Stimulated activated effector memory CD8-positive, alpha-beta T cell treated with anti-CD3 and anti-CD28 coated beads, Interleukin-12 subunit alpha, Interleukin-12 subunit beta, amount 100 ng/mL, for 72 hours (primary cell): ENCODE results near the gene PLS3.
A peak's percentile ranks its signal among the peaks of the same experiment; 100 is the strongest.
"Not testable (repeated sequence)": the region's sequence is repeated elsewhere in the genome, so short reads cannot be mapped to it uniquely, and the experiment has no call there.

ENCODE experiments used
- ATAC-seq: fragments of 150-1000 bp; cut with Tn5 transposase; 2 replicates; pipeline ENCODE4 v1.10.0; 2021
- DNase-seq, 2 donors: peaks; one replicate each; pipeline ENCODE4 v3.0.0; 2021 to 2022; ENCODE audit warnings: low spot score in 2 of 2
- H3K27ac Mint-ChIP-seq: one replicate; pipeline ENCODE4 v1.8.0; 2022; ENCODE audit warnings: mild to moderate bottlenecking, mixed read lengths
- H3K36me3 Mint-ChIP-seq: one replicate; pipeline ENCODE4 v1.8.0; 2022; ENCODE audit warnings: mild to moderate bottlenecking, mixed read lengths
- H3K4me1 Mint-ChIP-seq: one replicate; pipeline ENCODE4 v1.8.0; 2022; ENCODE audit warnings: mixed read lengths
- H3K4me3 Mint-ChIP-seq: one replicate; pipeline ENCODE4 v1.8.0; 2022; ENCODE audit warnings: mild to moderate bottlenecking, mixed read lengths
- H3K9me3 Mint-ChIP-seq: one replicate; pipeline ENCODE4 v1.8.0; 2022; ENCODE audit warnings: mixed read lengths

The PLS3 gene

DNA sequence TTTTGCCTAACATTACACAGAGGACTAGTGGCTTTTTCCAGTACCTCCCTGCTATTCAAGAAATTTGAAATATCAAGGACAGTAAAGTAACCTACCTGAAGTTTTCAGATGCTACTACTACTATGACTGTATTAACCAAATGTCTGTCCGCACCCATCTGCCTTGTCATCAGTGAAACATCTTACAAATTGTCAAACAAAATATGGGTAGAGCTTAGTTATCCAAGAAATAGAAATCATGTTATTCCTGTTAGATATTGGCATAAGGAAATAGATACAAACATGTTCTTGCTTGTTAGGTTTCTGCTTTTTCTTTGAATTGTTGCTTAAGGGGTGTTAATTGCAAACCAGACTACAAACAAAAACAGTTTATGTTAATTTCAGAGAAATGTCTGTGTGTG, 63.9 kb downstream of the PLS3 start:
- DNase-seq = no peak
- no peak for ATAC-seq
- Mint-ChIP-seq H3K36me3 (no peaks in the 10 kb centered on the region), H3K9me3 (no peaks in the 10 kb centered on the region), H3K27ac (no peak overlapping the region), H3K4me1 (no peaks in the 10 kb centered on the region), H3K4me3 (no peak overlapping the region)

DNA sequence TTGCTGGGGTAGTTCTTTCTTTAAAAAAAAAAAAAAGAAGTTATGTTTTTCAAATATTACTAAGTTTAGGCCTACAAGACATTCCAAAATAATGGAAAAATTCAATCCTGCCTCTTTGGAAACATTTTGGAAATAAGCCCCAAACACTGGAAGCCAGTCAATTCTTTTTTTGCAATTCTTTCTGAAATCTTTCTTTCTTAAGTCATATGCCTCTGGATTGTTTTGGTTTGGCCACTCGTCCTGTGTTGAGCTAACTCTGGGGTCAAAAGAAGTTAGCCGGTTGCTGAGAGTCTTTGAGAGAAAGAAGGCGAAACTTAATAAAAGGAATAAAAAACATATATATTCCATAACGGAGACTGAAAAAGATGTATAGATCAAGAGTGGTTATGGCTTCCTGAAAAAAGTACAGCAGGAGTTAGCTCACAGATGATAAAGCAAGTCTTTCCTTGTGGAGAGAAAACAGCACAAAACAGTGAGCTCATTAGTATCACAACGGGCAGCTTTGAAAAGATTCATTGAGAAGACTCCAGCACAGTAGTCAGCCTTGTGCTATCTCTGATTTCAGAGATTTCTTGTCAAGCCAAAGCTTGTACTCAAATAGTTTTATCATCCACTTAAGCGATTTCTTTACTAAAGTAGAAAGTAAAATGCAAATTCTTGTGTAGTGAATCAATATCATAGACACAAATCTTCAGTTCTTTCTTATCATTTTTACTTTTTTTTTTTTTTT, 64.8 kb downstream of the PLS3 start:
- no peaks in the 10 kb centered on the region for H3K4me1 Mint-ChIP-seq
- no peaks in the 10 kb centered on the region for H3K36me3 Mint-ChIP-seq
- DNase-seq = no peak
- ATAC-seq = no peak
- no peaks in the 10 kb centered on the region for H3K9me3 Mint-ChIP-seq
- H3K4me3 Mint-ChIP-seq = no peak overlapping the region
- no peak overlapping the region for H3K27ac Mint-ChIP-seq

DNA sequence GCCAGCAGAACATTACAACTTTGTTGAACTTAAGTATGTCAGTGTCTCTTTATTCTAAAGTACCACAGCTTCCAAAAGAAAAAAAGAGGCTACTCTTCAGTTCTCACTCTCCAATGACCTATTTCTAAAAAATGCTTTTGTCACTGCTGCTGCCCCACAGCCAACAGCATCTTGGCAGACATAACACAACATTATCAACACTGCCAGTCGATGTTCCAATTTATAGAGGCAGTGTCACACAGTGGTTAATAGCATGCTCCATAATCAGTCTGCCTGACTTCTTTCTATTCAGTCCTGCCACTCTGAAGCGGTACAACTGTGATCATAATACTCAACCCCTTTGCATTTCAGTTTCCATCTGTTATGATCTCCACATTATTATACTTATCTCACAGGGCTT, 69.2 kb downstream of the PLS3 start:
- DNase-seq (no peak), ATAC-seq (no peak)
- Mint-ChIP-seq H3K4me3 (no peak overlapping the region), H3K4me1 (no peaks in the 10 kb centered on the region), H3K9me3 (no peaks in the 10 kb centered on the region), H3K27ac (no peak overlapping the region), H3K36me3 (no peaks in the 10 kb centered on the region)

DNA sequence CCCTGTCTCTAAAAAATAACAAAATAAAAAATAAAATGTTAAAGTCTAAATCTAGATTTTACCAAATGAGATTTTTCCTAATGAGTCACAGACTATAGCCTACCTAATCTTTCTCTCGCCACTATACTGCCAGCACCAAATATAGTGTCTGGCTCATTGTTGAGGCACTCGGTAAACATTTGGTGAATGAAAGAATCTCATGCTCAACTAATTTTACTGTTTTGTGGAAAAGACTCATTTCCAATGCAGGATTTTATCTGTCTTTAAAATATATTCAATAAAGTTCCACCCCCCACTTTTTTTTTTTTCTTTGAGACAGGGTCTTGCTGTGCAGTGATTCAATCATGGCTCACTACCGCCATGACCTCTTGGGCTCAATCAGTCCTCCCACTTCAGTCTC, 71.5 kb downstream of the PLS3 start:
- Mint-ChIP-seq H3K36me3 (no peaks in the 10 kb centered on the region), H3K4me3 (no peak overlapping the region), H3K9me3 (no peaks in the 10 kb centered on the region), H3K27ac (no peak overlapping the region), H3K4me1 (no peaks in the 10 kb centered on the region)
- no peak for DNase-seq
- no peak for ATAC-seq

DNA sequence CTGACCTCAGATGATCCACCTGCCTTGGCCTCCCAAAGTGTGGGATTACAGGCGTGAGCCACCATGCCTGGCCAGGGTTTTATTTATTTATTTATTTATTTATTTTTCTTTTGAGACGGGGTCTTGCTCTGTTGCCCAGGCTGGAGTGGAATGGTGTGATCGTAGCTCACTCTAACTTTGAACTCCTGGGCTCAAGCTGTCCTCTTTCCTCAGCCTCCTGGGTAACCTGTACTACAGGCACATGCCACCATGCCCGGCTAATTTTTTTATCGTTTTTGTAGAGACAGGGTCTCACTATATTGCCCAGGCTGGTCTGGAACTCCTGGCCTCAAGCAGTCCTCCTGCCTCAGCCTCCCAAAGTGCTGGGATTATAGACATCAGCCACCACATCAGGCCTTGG, 72.4 kb downstream of the PLS3 start:
- H3K36me3 Mint-ChIP-seq, H3K4me3 Mint-ChIP-seq, DNase-seq, H3K27ac Mint-ChIP-seq, H3K4me1 Mint-ChIP-seq, ATAC-seq, H3K9me3 Mint-ChIP-seq: not testable (repeated sequence)

DNA sequence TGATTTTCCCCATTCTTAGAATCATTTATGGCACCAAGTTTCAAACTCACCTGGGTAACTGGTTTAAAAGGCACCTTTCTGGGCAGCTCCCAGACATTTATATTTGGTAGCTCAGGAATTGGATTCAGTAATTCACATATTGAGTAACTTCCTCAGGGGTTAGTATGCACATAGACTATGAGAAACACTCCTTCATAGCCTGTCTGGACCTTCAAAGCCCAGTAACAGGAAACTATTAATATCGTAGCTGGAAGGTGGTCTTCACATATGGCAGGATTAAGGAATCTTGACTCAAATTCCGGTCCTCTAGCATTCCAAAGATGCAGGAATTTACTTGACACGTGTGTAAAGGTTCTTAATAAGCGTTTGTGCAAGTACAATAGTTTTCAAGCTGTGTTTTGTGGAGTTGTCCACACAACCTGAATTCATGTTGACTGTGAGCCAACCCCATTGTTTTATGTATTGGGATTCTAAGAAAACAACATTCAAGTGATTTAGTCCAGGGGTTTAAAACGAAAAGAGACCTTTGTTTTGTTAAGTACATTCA, 78.4 kb downstream of the PLS3 start:
- H3K36me3 Mint-ChIP-seq = no peaks in the 10 kb centered on the region

DNA sequence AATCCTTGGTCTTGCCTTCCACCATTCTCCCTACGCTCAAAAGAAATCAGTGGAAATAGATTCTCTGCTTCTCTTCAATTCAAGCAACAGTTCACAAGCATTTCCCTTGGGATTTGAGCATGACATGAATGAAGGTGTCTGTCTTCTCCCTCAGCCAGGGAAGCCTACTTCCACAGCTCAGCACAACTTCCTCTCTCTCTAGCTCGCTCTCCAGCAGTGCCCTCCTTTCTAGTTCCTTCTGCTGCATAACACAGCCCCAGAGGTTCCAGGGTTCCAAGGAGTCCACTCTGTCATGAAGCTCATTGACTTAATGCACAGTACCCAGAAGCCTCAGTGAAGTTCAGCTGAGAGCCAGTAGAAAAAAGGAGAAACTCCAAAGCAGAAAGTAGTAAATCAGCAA, 81.3 kb downstream of the PLS3 start:
- no peaks in the 10 kb centered on the region for H3K36me3 Mint-ChIP-seq
- DNase-seq (no peak), ATAC-seq (no peak)
- H3K9me3 Mint-ChIP-seq = no peaks in the 10 kb centered on the region
- no peak overlapping the region for H3K4me3 Mint-ChIP-seq
- no peak overlapping the region for H3K27ac Mint-ChIP-seq
- H3K4me1 Mint-ChIP-seq = no peaks in the 10 kb centered on the region

More for the DNA sequence above, 78.4 kb downstream of the PLS3 start:
- Mint-ChIP-seq H3K9me3 (no peaks in the 10 kb centered on the region), H3K4me3 (no peak overlapping the region), H3K27ac (no peak overlapping the region), H3K4me1 (no peaks in the 10 kb centered on the region)
- ATAC-seq (no peak), DNase-seq (no peak)

DNA sequence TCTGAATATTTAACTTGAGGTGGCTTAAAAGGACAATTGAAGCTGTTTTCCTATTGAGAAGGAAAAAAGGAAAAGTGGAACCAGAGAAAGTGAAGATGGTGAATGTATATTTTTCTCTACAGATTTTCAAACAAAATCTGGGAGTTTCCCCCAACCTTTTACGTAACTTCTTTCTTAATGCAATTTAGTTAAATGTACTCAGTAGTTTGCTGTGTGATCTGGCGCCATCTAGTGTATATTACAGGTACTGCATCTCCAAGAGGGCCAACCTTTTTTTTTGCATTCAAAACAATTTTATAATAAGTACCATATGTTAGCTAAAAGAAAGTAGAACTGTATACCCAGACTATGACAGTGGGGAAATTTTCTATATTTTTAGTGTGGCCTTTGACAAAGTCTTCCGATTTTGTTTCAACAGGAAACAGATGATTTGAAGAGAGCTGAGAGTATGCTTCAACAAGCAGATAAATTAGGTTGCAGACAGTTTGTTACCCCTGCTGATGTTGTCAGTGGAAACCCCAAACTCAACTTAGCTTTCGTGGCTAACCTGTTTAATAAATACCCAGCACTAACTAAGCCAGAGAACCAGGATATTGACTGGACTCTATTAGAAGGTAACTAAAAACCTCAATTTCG, 82.0 kb downstream of the PLS3 start:
- Mint-ChIP-seq H3K4me3 (no peak overlapping the region), H3K9me3 (no peaks in the 10 kb centered on the region), H3K27ac (no peak overlapping the region), H3K4me1 (no peaks in the 10 kb centered on the region), H3K36me3 (no peaks in the 10 kb centered on the region)
- DNase-seq (peak in 1 of 2 donors; percentile 47), ATAC-seq (no peak)

DNA sequence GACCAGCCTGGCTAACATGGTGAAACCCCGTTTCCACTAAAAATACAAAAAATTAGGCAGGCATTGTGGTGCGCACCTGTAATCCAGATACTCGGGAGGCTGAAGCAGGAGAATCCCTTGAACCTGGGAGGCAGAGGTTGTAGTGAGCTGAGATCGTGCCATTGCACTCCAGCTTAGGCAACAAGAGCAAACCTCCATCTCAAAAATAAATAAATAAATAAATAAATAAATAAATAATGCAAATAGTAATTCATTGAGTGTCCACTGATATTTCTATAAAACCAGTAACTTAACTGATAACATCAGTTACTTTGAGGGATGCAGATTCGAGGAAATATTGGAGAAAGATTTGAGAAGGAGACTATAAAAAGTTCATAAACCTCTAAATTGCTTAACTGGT, 83.4 kb downstream of the PLS3 start:
- not testable (repeated sequence) for H3K9me3 Mint-ChIP-seq, H3K4me1 Mint-ChIP-seq, DNase-seq, H3K27ac Mint-ChIP-seq, H3K4me3 Mint-ChIP-seq, H3K36me3 Mint-ChIP-seq, ATAC-seq

DNA sequence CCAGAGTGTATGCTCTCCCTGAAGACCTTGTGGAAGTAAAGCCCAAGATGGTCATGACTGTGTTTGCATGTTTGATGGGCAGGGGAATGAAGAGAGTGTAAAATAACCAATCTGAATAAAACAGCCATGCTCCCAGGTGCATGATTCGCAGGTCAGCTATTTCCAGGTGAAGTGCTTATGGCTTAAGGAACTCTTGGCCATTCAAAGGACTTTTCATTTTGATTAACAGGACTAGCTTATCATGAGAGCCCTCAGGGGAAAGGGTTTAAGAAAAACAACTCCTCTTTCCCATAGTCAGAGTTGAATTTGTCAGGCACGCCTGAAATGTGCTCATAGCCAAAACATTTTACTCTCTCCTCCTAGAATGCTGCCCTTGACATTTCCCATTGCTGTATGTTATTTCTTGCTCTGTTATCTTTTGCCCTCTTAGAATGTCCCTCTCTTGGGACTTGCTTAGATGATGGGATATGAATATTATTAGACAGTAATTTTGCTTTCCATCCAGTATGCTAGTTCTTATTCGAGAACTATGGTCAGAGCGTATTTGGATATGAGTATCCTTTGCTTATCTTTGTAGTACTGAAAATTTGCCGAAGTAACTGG, 88.6 kb downstream of the PLS3 start:
- Mint-ChIP-seq H3K27ac (no peak overlapping the region), H3K4me1 (no peaks in the 10 kb centered on the region), H3K9me3 (no peaks in the 10 kb centered on the region), H3K36me3 (no peaks in the 10 kb centered on the region), H3K4me3 (no peak overlapping the region)
- ATAC-seq (no peak), DNase-seq (no peak)

DNA sequence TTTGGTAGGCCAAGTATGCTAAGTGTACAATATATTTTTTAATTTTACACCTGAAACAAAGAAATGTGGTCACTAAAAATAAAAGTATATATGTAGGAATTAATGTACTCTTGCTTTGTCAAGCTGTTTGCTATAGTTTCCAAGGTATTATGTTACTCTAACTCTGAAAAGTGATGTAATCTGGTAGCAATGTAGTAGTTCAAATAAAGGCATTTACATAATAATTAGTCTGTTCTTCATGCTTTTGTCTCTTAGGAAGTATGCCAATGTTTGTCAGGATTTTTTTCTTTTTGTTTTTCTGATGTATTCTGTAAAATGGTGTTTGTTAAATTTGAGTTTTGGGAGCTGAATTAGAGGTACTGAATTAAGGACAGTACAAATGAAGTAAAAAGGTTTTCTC, 89.5 kb downstream of the PLS3 start:
- ATAC-seq (no peak), DNase-seq (no peak)
- no peak overlapping the region for H3K4me3 Mint-ChIP-seq
- H3K36me3 Mint-ChIP-seq = no peaks in the 10 kb centered on the region
- no peak overlapping the region for H3K27ac Mint-ChIP-seq
- no peaks in the 10 kb centered on the region for H3K9me3 Mint-ChIP-seq
- H3K4me1 Mint-ChIP-seq = no peaks in the 10 kb centered on the region

DNA sequence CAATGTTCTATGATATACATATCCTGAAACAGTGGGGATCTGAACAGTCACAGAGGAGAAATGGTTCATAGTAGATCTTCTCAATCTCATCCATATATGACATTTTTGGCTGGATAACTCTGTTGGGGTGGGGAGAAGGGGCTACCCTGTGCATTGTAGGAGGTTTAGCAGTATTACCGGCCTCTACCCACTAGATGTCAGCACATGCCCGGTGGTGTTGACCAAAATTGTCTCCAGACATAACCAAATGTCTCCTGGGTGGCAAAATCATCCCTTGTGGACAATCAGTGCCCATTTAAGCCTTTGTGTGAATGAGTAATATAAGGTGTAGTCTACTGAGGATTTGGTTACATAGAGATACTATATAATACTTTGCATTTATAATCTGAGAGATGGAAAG, 89.9 kb downstream of the PLS3 start:
- ATAC-seq (no peak), DNase-seq (peak in 1 of 2 donors; percentile 38)
- no peak overlapping the region for H3K4me3 Mint-ChIP-seq
- no peaks in the 10 kb centered on the region for H3K36me3 Mint-ChIP-seq
- H3K27ac Mint-ChIP-seq = no peak overlapping the region
- H3K4me1 Mint-ChIP-seq = no peaks in the 10 kb centered on the region
- H3K9me3 Mint-ChIP-seq = no peaks in the 10 kb centered on the region

DNA sequence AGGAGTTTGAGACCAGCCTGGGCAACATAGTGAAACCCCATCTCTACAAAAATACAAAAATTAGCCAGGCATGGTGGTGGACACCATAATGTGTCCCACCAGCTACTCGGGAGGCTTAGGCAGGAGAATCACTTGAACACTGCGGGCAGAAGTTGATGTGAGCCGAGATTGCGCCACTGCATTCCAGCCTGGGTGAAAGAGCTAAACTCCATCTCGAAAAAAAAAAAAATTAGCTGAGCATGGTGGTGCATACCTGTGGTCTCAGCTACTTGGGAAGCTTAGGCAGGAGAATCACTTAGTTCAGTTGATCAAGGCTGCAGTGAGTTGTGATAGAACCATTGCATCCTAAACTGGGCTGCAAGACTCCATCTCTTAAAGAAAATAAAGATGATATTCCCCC, 91.2 kb downstream of the PLS3 start:
- no peaks in the 10 kb centered on the region for H3K4me1 Mint-ChIP-seq
- H3K4me3 Mint-ChIP-seq = no peak overlapping the region

DNA sequence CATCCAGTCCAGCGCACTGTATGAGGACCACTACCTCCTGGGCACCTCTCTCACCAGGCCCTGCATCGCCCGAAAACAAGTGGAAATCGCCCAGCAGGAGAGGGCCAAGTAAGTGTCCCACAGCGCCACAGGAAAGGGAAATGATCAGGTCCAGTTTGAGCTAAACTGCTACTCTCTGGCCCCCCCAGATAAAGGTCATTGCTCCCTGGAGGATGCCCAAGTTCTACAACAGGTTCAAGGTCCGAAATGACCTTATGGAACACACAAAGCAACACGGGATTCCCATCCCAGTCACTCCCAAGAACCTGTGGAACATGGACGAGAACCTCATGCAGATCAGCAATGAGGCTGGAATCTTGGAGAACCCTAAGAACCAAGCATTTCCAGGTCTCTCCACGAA, 104.1 kb downstream of the PLS3 start:
- ATAC-seq (no peak), DNase-seq (no peak)
- no peaks in the 10 kb centered on the region for H3K36me3 Mint-ChIP-seq
- H3K4me1 Mint-ChIP-seq = no peaks in the 10 kb centered on the region
- H3K4me3 Mint-ChIP-seq = no peak overlapping the region
- H3K27ac Mint-ChIP-seq = no peak overlapping the region
- no peaks in the 10 kb centered on the region for H3K9me3 Mint-ChIP-seq

More for the DNA sequence above, 91.2 kb downstream of the PLS3 start:
- DNase-seq (no peak), ATAC-seq (no peak)
- no peaks in the 10 kb centered on the region for H3K9me3 Mint-ChIP-seq
- H3K36me3 Mint-ChIP-seq = no peaks in the 10 kb centered on the region
- no peak overlapping the region for H3K27ac Mint-ChIP-seq

DNA sequence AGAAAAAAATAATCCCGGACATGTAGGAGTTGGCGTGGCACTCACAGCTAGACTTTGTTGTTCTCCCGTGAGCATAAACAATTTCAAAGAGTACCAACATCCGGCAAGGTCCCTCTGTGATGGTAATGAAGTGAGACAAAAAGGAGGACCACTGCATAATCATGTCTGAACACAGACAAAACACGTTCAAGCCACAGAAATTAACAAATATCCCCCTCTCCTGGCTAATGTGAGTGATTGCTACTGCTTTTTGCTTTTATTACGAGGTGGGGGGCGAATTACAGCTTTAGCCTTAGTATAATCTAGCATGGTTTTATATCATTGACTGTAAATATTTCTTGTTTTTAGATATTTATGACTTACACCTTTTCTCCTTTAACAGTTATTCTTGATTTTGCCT, 118.5 kb downstream of the PLS3 start:
- no peak for DNase-seq
- Mint-ChIP-seq H3K27ac (no peak overlapping the region), H3K4me3 (no peak overlapping the region), H3K4me1 (no peaks in the 10 kb centered on the region), H3K36me3 (no peaks in the 10 kb centered on the region), H3K9me3 (no peaks in the 10 kb centered on the region)
- no peak for ATAC-seq

DNA sequence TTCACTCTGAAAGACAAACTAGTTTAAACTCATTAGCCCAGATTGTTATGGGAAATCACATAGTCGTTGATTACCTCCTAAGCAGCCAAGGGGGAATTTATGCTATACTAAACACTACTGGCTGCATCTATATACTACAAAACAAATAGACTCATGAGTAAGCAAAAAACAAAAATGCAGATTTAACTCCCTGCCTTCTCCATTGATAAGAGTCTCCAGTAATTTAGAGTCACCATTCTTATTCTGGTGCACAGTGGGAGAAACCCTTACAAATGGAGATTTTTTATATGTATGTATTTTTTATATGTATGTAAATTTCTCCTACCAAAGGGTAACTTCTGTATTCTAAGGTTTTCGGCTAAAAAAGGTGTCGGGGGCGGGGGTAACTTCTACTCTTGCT, 126.6 kb downstream of the PLS3 start:
- no peaks in the 10 kb centered on the region for H3K36me3 Mint-ChIP-seq
- no peak overlapping the region for H3K27ac Mint-ChIP-seq
- no peak for ATAC-seq
- no peak for DNase-seq
- H3K9me3 Mint-ChIP-seq = no peaks in the 10 kb centered on the region
- no peak overlapping the region for H3K4me3 Mint-ChIP-seq
- H3K4me1 Mint-ChIP-seq = no peaks in the 10 kb centered on the region
